NCI-H1417 (cell line): Measurements from ENCODE around the gene HNF4A.
A peak's percentile ranks its signal among the peaks of the same experiment; 100 is the strongest.

Experiments
- DNase-seq, 3 experiments: peaks; one replicate each; lab custom pipeline; 2025; lab: John Stamatoyannopoulos, UW

HNF4A gene

GRCh38 chr20:44355498-44356352 is at the start of gene HNF4A:
HNF4A (plus strand) TSS chr20:44355699; CDS start chr20:44355805, 106 bp downstream.
- DNase-seq, result no peak

GRCh38 chr20:44306927-44307326 is 48.6 kb upstream of the HNF4A start:
- DNase-seq, result no peak

DNA sequence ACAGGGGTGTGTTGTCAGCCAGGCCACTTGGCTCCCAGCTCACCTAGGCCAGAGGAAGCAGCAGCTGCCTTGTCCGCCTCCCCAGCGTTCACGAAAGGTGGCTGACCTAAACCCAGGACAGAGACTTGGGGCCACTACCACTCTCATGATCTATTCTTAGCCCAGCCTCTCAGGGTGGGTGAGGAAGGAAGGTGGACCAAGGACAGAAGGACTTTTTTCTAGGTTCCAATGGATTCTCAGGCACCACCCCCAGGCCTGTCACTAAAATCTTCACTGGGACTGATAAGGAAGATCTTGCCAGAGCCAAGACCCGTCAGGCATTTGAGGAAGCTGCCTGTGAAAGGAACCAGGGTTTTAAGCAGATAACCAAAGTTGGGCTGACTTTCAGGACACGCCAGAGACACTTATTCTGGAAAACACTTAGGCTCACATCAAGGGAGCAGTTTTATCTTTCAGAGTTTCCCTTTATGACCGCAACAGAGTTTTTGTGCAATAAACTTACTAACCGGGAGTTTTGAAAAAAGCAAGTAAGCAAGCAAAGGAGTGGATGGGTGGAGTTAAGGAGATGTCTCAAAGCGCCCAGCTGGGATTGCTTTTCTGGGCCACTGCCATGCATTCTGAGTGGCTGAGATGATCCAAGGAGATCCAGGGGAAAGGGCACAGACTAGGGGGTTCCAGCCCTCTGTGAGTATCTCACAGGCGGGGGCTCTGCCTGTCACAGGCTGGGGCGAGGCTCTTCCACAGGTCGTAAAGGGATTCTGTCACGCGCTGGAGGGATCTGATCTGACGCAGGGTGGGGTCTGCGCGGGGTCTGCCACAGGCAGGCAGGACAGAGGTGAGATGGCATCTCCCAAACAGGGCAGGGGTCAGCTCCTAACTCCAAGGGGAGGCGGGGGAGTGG is 45.5 kb upstream of the HNF4A start:
- no peak for DNase-seq

DNA sequence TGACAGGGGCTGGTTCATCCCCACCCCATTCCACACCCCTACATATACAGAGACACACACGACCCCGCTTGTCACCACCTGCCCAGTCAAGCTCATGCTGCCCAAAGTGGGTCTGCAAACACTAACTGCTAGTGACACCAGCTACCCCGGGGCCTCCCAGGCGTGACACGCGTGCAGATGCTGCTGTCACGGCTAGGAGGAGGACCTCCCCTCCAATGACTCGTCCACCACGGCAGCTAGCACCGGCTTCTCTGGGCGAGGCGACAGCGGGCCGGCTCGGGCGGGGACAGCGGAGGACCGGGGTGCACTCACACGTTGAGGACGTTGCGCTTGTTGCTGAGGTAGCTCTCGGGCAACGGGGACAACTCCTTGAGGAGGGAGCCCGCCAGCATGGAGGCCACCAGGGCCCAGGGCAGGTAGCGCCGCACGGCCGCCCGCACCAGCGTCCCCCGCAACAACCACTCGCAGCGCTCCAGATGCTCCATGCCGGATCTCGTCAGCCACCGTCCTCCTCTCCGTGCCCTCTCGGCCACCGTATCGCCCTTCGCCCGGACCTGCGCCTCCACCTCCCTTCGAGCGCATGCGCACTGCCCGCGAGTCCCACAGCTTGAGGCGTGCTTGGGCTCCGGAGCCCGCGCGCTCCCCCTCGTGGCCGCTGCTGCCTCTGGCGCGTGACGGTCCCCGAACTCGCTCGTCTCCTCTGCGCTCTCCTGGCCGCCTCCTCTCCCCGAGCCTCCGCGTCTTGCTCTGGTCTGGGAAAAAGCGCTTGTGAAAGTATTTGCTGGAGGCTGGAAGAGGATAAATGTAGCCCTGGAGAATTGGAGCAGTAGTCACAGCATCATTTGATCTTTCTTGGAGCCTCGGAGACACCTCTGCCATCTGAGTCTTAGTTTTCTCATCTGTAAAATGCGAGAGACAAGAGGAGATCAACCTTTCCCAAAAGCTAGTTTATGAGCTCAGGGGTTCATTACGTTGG is 44.5 kb upstream of the HNF4A start, which contains the start of gene FITM2:
TSS of gene FITM2 (minus strand) at position 539 of the 976 bp plus-strand sequence. CDS start at position 485, 54 bp downstream.
- peak; percentile 94 to 99 (median 99) for DNase-seq

DNA sequence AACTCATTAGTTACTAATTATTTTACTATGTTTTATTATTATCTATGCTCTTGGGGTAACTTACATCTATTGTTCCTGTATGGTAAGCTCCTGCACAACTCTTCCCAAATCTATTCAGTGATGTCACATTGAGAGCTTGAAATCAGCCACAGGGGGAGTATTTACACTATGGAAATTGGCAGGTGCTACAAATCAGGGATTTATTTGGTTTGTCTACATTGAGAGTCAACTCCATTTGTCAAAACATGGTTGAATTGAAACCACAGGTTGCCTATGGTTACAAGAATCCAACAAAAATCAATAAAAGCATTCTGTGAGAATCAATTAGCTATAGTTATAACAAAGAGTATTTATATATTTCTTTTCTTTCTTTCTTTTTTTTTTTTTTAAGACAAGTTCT is 40.6 kb upstream of the HNF4A start:
- peak in 1 of 3 experiments; percentile 9 for DNase-seq

DNA sequence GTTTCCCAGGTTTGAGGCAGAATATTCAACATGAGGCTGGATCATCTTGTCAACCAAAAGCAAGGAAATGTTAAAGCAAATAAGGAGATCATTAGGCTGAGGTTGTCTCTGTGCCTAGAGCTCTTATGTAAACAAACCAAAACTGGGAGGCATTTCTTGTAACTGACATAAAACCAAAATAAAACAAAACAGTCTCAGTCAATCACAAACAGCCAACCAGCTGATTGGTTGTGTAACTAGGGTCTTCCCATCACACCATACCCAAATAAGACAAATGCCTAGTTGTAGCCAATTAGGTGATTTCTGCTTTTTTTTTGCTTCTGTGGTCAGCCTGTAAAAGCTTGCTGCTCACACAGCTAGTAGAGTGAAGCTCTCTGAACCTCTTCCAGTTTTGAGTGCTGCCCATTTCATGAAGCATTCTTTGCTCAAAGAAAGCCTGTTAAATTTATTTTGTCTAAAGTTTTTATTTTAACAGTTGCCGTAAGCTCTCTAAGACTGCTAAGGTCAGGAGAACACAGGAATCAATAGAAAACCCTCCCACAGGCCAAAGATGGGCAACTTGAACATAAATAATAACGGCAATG is 35.6 kb upstream of the HNF4A start:
- DNase-seq, result no peak

- DNase-seq, result peak in 2 of 3 experiments; percentile 43 to 72
Measured at GRCh38 chr20:44324343-44324742, 31.2 kb upstream of the HNF4A start.

GRCh38 chr20:44326391-44327159 is 28.9 kb upstream of the HNF4A start:
- DNase-seq, result no peak

- DNase-seq, result peak in 1 of 3 experiments; percentile 22
Measured at GRCh38 chr20:44327748-44328147, 27.8 kb upstream of the HNF4A start.

DNA sequence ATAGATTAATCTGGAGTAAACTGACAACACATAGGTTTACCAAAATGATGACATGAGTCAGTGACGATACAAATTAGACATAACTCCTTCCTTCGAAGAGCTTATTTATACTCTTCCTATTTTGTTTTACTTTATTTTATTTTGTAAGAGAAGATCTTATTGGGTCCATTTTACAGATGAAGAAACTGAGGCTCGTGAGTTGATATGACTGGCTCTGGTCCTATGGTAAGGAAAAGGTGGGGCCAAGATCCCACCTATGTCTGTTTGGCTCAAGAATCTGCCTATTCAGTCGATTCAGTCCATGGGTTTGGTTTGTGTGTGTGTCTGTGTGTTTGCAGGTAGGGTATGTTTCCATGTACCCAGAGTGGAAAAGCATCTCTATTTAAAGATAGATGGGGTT is 27.1 kb upstream of the HNF4A start:
- no peak for DNase-seq

- DNase-seq, result no peak
Measured at GRCh38 chr20:44331201-44331600, 24.3 kb upstream of the HNF4A start.

GRCh38 chr20:44334306-44334705 is 21.2 kb upstream of the HNF4A start:
- no peak for DNase-seq

- no peak for DNase-seq
Measured at GRCh38 chr20:44334709-44335108, 20.8 kb upstream of the HNF4A start.

DNA sequence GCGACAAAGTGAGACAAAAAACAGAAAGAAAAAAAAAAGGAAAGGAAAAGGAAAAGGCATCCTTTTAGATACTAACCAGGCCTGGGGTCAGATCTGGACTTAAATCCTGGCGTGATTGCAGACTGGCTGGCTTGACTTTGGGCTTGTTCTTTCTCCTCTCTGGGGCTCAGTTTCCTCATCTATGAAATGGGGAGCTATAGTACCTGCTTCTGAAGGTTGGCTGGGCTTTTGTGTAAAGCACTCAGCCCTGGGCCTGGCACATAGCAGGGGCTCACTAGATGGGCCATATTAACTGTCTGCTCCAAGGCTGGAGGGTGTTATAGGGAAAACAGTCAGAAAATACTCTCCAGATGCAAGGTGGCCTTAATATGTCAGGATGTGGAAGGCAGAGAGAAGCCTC is 19.8 kb upstream of the HNF4A start:
- DNase-seq, result no peak

- peak in 2 of 3 experiments; percentile 58 to 68 for DNase-seq
Measured at GRCh38 chr20:44336086-44336485, 19.4 kb upstream of the HNF4A start.

- no peak for DNase-seq
Measured at GRCh38 chr20:44336725-44337380, 18.6 kb upstream of the HNF4A start, which contains the start of gene R3HDML. R3HDML (plus strand) TSS chr20:44337043; CDS start chr20:44337158, 115 bp downstream.

DNA sequence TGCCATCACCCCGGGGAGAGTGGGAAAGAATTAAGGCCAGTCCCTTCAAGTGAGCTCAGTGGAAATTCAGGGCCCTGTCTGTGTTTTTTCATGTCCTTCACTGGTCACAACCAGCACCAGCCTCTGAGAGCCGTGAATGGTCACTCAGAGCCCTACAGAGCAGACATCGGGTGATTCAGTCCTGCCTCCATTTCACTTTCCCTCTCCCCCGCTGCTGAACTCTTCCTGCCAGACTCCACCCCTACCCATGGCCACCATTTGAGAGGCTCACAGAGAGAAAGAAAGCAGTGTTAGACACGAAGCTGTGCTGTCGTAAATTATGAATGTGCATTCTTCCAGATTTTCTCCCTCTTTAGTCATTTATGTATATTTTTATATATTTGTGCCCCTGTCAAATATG is 13.3 kb upstream of the HNF4A start:
- DNase-seq, result no peak

GRCh38 chr20:44343162-44343675 is 12.3 kb upstream of the HNF4A start:
- no peak for DNase-seq

DNA sequence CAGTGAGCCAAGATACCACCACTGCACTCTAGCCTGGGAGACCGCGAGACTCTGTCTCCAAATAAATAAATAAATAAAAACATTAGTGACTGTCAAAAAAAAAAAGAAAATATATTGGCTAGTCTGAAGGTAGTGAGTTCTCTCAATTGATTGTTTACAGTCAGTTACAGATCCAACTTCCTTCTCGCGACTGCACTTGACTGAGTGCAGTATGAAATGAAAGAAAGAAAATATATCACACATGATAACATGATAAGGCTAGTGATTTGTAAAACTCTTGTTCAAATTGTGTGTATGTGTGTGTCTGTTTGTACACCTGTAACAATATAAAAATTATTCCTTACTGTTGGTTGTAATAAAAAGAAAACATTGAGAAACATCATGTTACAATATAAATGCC is 10.8 kb upstream of the HNF4A start:
- DNase-seq, result no peak
